Measurements from ENCODE around the gene SPACA1. TPM values are rescaled to one million over a fixed set of nuclear protein-coding genes. Genes with fewer than 3 reads are reported as not detected.

Gene SPACA1
- total and polyA plus RNA-seq, 9 donors = not detected

Other genes with a start within 250 kb of the SPACA1 start
- 0.13 TPM for gene CNR1, start 118.5 kb downstream of the SPACA1 start, total RNA-seq
- gene CNR1, start 118.5 kb downstream of the SPACA1 start, polyA plus RNA-seq (ENCODE audit: insufficient read depth in 1 of 8, insufficient read length in 8 of 8, low replicate concordance in 1 of 8) = under 1 TPM; 0.05 to 0.78 (median 0.26) TPM

Data from muscle of leg (tissue), 9 donors.